Stimulated activated effector memory CD8-positive, alpha-beta T cell treated with anti-CD3 and anti-CD28 coated beads, Interleukin-12 subunit alpha, Interleukin-12 subunit beta, amount 100 ng/mL, for 72 hours (primary cell): ENCODE measurements around the gene PHF24.
A peak's percentile ranks its signal among the peaks of the same experiment; 100 is the strongest.
"Not testable (repeated sequence)": the region's sequence is repeated elsewhere in the genome, so short reads cannot be mapped to it uniquely, and the experiment has no call there.

Experiments used
- ATAC-seq: fragments of 150-1000 bp; cut with Tn5 transposase; 2 replicates; pipeline ENCODE4 v1.10.0; 2021
- DNase-seq, 2 donors: peaks; one replicate each; pipeline ENCODE4 v3.0.0; 2021 to 2022; ENCODE audit warnings: low spot score in 2 of 2
- H3K27ac Mint-ChIP-seq: one replicate; pipeline ENCODE4 v1.8.0; 2022; ENCODE audit warnings: mild to moderate bottlenecking, mixed read lengths
- H3K36me3 Mint-ChIP-seq: one replicate; pipeline ENCODE4 v1.8.0; 2022; ENCODE audit warnings: mild to moderate bottlenecking, mixed read lengths
- H3K4me1 Mint-ChIP-seq: one replicate; pipeline ENCODE4 v1.8.0; 2022; ENCODE audit warnings: mixed read lengths
- H3K4me3 Mint-ChIP-seq: one replicate; pipeline ENCODE4 v1.8.0; 2022; ENCODE audit warnings: mild to moderate bottlenecking, mixed read lengths
- H3K9me3 Mint-ChIP-seq: one replicate; pipeline ENCODE4 v1.8.0; 2022; ENCODE audit warnings: mixed read lengths

Gene PHF24

GRCh38 chr9:34957492-34958410 lies at the start of gene PHF24:
Gene PHF24, plus strand, starts transcription at chr9:34958285. Its CDS starts 13,014 bp downstream, at chr9:34971299.
- H3K36me3 Mint-ChIP-seq: no peaks in the 10 kb centered on the region
- no peak within 1 kb of the TSS for H3K27ac Mint-ChIP-seq
- H3K4me3 Mint-ChIP-seq: peak within 1 kb of the TSS; percentile 34
- peaks cover 19% of the 10 kb centered on the region for H3K4me1 Mint-ChIP-seq
- H3K9me3 Mint-ChIP-seq: no peaks in the 10 kb centered on the region
- DNase-seq (no peak), ATAC-seq (peak; percentile 63)

- Mint-ChIP-seq H3K27ac (no peak overlapping the region), H3K36me3 (no peaks in the 10 kb centered on the region), H3K9me3 (peaks cover 14% of the 10 kb centered on the region), H3K4me1 (no peaks in the 10 kb centered on the region), H3K4me3 (no peak overlapping the region)
- ATAC-seq (no peak), DNase-seq (no peak)
Observed at GRCh38 chr9:34927061-34927460, 31.0 kb upstream of the PHF24 start.

GRCh38 chr9:34928921-34929320 lies 29.2 kb upstream of the PHF24 start:
- H3K9me3 Mint-ChIP-seq: peaks cover 14% of the 10 kb centered on the region
- H3K36me3 Mint-ChIP-seq: no peaks in the 10 kb centered on the region
- ATAC-seq: no peak
- DNase-seq: no peak
- H3K4me1 Mint-ChIP-seq: no peaks in the 10 kb centered on the region
- no peak overlapping the region for H3K27ac Mint-ChIP-seq
- H3K4me3 Mint-ChIP-seq: no peak overlapping the region

GRCh38 chr9:34929506-34930102 lies 28.5 kb upstream of the PHF24 start:
- Mint-ChIP-seq H3K4me3 (no peak overlapping the region), H3K4me1 (no peaks in the 10 kb centered on the region), H3K9me3 (peaks cover 10% of the 10 kb centered on the region), H3K36me3 (no peaks in the 10 kb centered on the region), H3K27ac (no peak overlapping the region)
- ATAC-seq (peak; percentile 61), DNase-seq (no peak)

- not testable (repeated sequence) for ATAC-seq, H3K9me3 Mint-ChIP-seq, H3K4me3 Mint-ChIP-seq, DNase-seq, H3K27ac Mint-ChIP-seq, H3K36me3 Mint-ChIP-seq, H3K4me1 Mint-ChIP-seq
Observed at GRCh38 chr9:34939989-34940388, 18.1 kb upstream of the PHF24 start.

GRCh38 chr9:34948451-34948850 lies 9.6 kb upstream of the PHF24 start:
- ATAC-seq (no peak), DNase-seq (no peak)
- H3K27ac Mint-ChIP-seq: no peak overlapping the region
- H3K36me3 Mint-ChIP-seq: no peaks in the 10 kb centered on the region
- H3K4me1 Mint-ChIP-seq: no peaks in the 10 kb centered on the region
- no peaks in the 10 kb centered on the region for H3K9me3 Mint-ChIP-seq
- no peak overlapping the region for H3K4me3 Mint-ChIP-seq

- DNase-seq (no peak), ATAC-seq (no peak)
- Mint-ChIP-seq H3K27ac (no peak overlapping the region), H3K4me1 (no peaks in the 10 kb centered on the region), H3K36me3 (no peaks in the 10 kb centered on the region), H3K4me3 (no peak overlapping the region), H3K9me3 (no peaks in the 10 kb centered on the region)
Observed at GRCh38 chr9:34954225-34954624, 3.9 kb upstream of the PHF24 start.

GRCh38 chr9:34956066-34956465 lies 2.0 kb upstream of the PHF24 start:
- not testable (repeated sequence) for DNase-seq, H3K27ac Mint-ChIP-seq, H3K4me1 Mint-ChIP-seq, H3K4me3 Mint-ChIP-seq, H3K36me3 Mint-ChIP-seq, H3K9me3 Mint-ChIP-seq, ATAC-seq

- Mint-ChIP-seq H3K27ac (no peak overlapping the region), H3K36me3 (no peaks in the 10 kb centered on the region), H3K4me3 (no peak overlapping the region), H3K4me1 (peaks cover 11% of the 10 kb centered on the region), H3K9me3 (no peaks in the 10 kb centered on the region)
- ATAC-seq (peak; percentile 49), DNase-seq (no peak)
Observed at GRCh38 chr9:34956648-34957047, 1.4 kb upstream of the PHF24 start.

GRCh38 chr9:34958411-34958982 lies 412 bp downstream of the PHF24 start:
- Mint-ChIP-seq H3K9me3 (no peaks in the 10 kb centered on the region), H3K4me3 (peak overlapping the region; percentile 20), H3K36me3 (no peaks in the 10 kb centered on the region), H3K4me1 (peaks cover 19% of the 10 kb centered on the region), H3K27ac (no peak overlapping the region)
- DNase-seq (no peak), ATAC-seq (no peak)

GRCh38 chr9:34959461-34959860 lies 1.4 kb downstream of the PHF24 start:
- no peak overlapping the region for H3K4me3 Mint-ChIP-seq
- no peak overlapping the region for H3K27ac Mint-ChIP-seq
- H3K36me3 Mint-ChIP-seq: no peaks in the 10 kb centered on the region
- DNase-seq (no peak), ATAC-seq (no peak)
- H3K9me3 Mint-ChIP-seq: no peaks in the 10 kb centered on the region
- peaks cover 19% of the 10 kb centered on the region for H3K4me1 Mint-ChIP-seq

- Mint-ChIP-seq H3K36me3 (no peaks in the 10 kb centered on the region), H3K4me1 (peaks cover 19% of the 10 kb centered on the region), H3K9me3 (no peaks in the 10 kb centered on the region), H3K27ac (no peak overlapping the region), H3K4me3 (no peak overlapping the region)
- ATAC-seq (peak; percentile 89), DNase-seq (no peak)
Observed at GRCh38 chr9:34961574-34962490, 3.7 kb downstream of the PHF24 start.

- DNase-seq: no peak
- H3K4me1 Mint-ChIP-seq: peaks cover 19% of the 10 kb centered on the region
- no peak overlapping the region for H3K4me3 Mint-ChIP-seq
- ATAC-seq: no peak
- H3K27ac Mint-ChIP-seq: no peak overlapping the region
- no peaks in the 10 kb centered on the region for H3K9me3 Mint-ChIP-seq
- H3K36me3 Mint-ChIP-seq: no peaks in the 10 kb centered on the region
Observed at GRCh38 chr9:34962546-34962945, 4.5 kb downstream of the PHF24 start.

GRCh38 chr9:34963552-34963951 lies 5.5 kb downstream of the PHF24 start:
- H3K4me1 Mint-ChIP-seq: peaks cover 19% of the 10 kb centered on the region
- H3K4me3 Mint-ChIP-seq: no peak overlapping the region
- no peaks in the 10 kb centered on the region for H3K36me3 Mint-ChIP-seq
- DNase-seq (no peak), ATAC-seq (no peak)
- H3K9me3 Mint-ChIP-seq: no peaks in the 10 kb centered on the region
- H3K27ac Mint-ChIP-seq: no peak overlapping the region

- DNase-seq (no peak), ATAC-seq (no peak)
- no peaks in the 10 kb centered on the region for H3K36me3 Mint-ChIP-seq
- H3K9me3 Mint-ChIP-seq: no peaks in the 10 kb centered on the region
- H3K4me3 Mint-ChIP-seq: no peak overlapping the region
- peaks cover 19% of the 10 kb centered on the region for H3K4me1 Mint-ChIP-seq
- H3K27ac Mint-ChIP-seq: no peak overlapping the region
Observed at GRCh38 chr9:34964458-34964857, 6.4 kb downstream of the PHF24 start.
